ENCODE results near the gene EXOC6B. TPM values are rescaled to one million over a fixed set of nuclear protein-coding genes. Genes with fewer than 3 reads are reported as not detected.

The EXOC6B gene
- total RNA-seq, 1 donor from 2014 or later: 13.8 TPM

GRCh38 chr2:72782520-72782919, 43.3 kb downstream of the EXOC6B start:
- H3K9me3 Mint-ChIP-seq: peaks cover 3% of the 10 kb centered on the region
- no peak for ATAC-seq (ENCODE audit: low read depth)
- no peak overlapping the region for H3K27ac Mint-ChIP-seq
- peaks cover 2% of the 10 kb centered on the region for H3K4me1 Mint-ChIP-seq
- peaks cover 10% of the 10 kb centered on the region for H3K36me3 Mint-ChIP-seq (ENCODE audit: low read depth)
- DNase-seq: no peak
- POLR2A ChIA-PET: no interaction called here
- H3K4me3 Mint-ChIP-seq: no peak overlapping the region
- H3K27me3 Mint-ChIP-seq: no peaks in the 10 kb centered on the region
- intact Hi-C loops (cut with micrococcal nuclease): no loop called here
- TF ChIP-seq CTCF (IDR thresholded peaks at IDR 0.05): no peak
- CTCF ChIA-PET: interaction anchor here (1.1 kb wide), 1 partner anchor 77 kb away, joined by 3 read pairs; no protein-coding TSS in a partner anchor

- ATAC-seq (ENCODE audit: low read depth) (no peak), DNase-seq (no peak)
- H3K4me1 Mint-ChIP-seq: peaks cover 2% of the 10 kb centered on the region
- no peak overlapping the region for H3K27ac Mint-ChIP-seq
- no peak overlapping the region for H3K4me3 Mint-ChIP-seq
- no peak for TF ChIP-seq CTCF (IDR thresholded peaks at IDR 0.05)
- CTCF ChIA-PET: interaction anchor here (1.3 kb wide), 1 partner anchor 36 kb away, joined by 3 read pairs; no protein-coding TSS in a partner anchor
- peaks cover 3% of the 10 kb centered on the region for H3K9me3 Mint-ChIP-seq
- intact Hi-C loops (cut with micrococcal nuclease): no loop called here
- POLR2A ChIA-PET: no interaction called here
- peaks cover 10% of the 10 kb centered on the region for H3K36me3 Mint-ChIP-seq (ENCODE audit: low read depth)
- H3K27me3 Mint-ChIP-seq: no peaks in the 10 kb centered on the region
These were observed 44.4 kb downstream of the EXOC6B start for GRCh38 chr2:72781480-72781879.

DNA sequence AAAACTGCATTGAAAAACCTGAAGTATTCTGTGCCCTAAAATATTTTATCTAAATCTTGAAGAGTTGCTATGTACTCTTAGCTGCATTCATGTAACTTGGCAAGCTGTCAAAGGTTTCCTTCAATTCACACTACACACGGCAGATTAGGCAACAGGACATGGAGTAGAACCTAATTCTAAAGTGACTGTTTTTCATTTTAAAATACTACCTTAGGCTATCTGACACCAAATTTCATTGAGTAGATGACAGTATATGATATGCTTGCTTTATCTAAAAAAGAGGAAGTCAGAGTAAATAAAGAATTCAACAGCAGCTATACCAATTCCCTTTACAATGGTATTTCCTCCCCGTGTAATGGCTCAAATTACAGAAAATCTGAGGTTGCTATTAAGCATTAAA, 45.4 kb downstream of the EXOC6B start:
- no peak for DNase-seq
- ATAC-seq (ENCODE audit: low read depth): no peak
- Mint-ChIP-seq H3K9me3 (peaks cover 3% of the 10 kb centered on the region), H3K4me3 (no peak overlapping the region), H3K4me1 (peaks cover 2% of the 10 kb centered on the region), H3K36me3 (ENCODE audit: low read depth) (peaks cover 10% of the 10 kb centered on the region), H3K27me3 (no peaks in the 10 kb centered on the region), H3K27ac (no peak overlapping the region)
- POLR2A ChIA-PET: no interaction called here
- no peak for TF ChIP-seq CTCF (IDR thresholded peaks at IDR 0.05)
- CTCF ChIA-PET: interaction anchor here (0.8 to 2.0 kb wide), 3 partner anchors 11 to 81 kb away, joined by 3 to 4 read pairs (median 4); no protein-coding TSS in a partner anchor
- intact Hi-C loops (cut with micrococcal nuclease): no loop called here

DNA sequence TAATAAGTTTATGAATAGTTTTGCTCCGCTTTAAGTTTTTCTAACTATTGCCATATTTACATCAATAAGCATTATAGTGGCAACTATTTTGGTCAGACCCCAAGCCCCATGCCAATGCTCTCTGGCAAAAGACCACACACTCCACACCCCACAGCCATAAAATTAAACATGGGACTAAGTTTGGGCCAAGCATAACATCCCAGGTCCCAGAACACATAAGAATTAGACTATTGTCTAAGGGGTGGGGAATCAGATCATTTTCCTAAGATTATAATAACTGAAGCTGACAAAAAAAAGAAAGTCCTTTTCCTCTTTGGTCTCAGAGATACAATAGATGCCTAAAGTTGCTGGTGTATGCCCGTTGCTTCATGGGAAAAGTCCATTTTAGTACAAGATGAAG, 46.3 kb downstream of the EXOC6B start:
- no peak for TF ChIP-seq CTCF (IDR thresholded peaks at IDR 0.05)
- Mint-ChIP-seq H3K27ac (no peak overlapping the region), H3K4me1 (peaks cover 2% of the 10 kb centered on the region), H3K4me3 (no peak overlapping the region), H3K36me3 (ENCODE audit: low read depth) (peaks cover 8% of the 10 kb centered on the region), H3K27me3 (no peaks in the 10 kb centered on the region), H3K9me3 (peaks cover 3% of the 10 kb centered on the region)
- POLR2A ChIA-PET: no interaction called here
- CTCF ChIA-PET: interaction anchor here (2.0 kb wide), 1 partner anchor 10 kb away, joined by 4 read pairs; no protein-coding TSS in a partner anchor
- ATAC-seq (ENCODE audit: low read depth) (no peak), DNase-seq (no peak)
- intact Hi-C loops (cut with micrococcal nuclease): no loop called here

GRCh38 chr2:72778410-72778809, 47.4 kb downstream of the EXOC6B start:
- intact Hi-C loops (cut with micrococcal nuclease): no loop called here
- peaks cover 4% of the 10 kb centered on the region for H3K36me3 Mint-ChIP-seq (ENCODE audit: low read depth)
- no peak overlapping the region for H3K27ac Mint-ChIP-seq
- no peaks in the 10 kb centered on the region for H3K27me3 Mint-ChIP-seq
- no peaks in the 10 kb centered on the region for H3K9me3 Mint-ChIP-seq
- ChIA-PET CTCF (interaction anchor here (1.0 kb wide), 1 partner anchor 86 kb away, joined by 3 read pairs; no protein-coding TSS in a partner anchor), POLR2A (no interaction called here)
- no peak for DNase-seq
- peaks cover 2% of the 10 kb centered on the region for H3K4me1 Mint-ChIP-seq
- TF ChIP-seq CTCF (IDR thresholded peaks at IDR 0.05): no peak
- no peak overlapping the region for H3K4me3 Mint-ChIP-seq
- ATAC-seq (ENCODE audit: low read depth): no peak

Data from activated B cell treated with CpG ODN at 0.5 μM for 24 hours (primary cell).